ENCODE measurements around the gene SLC4A11. TPM values are rescaled to one million over a fixed set of nuclear protein-coding genes. Genes with fewer than 3 reads are reported as not detected.

SLC4A11 gene
- total and polyA plus RNA-seq, 10 of the 15 experiments (the other 5 are each of a cell fraction or from before 2014, with no cell fraction given) = 0.07 to 2.3 (median 1.1) TPM

- no peak for TF ChIP-seq RCOR1 (conservative IDR thresholded peaks at IDR 0.05; ENCODE audit: low read depth, low read length)
Observed at GRCh38 chr20:3251806-3252205, 12.8 kb upstream of the SLC4A11 start (continued).

GRCh38 chr20:3250091-3250504 lies 11.1 kb upstream of the SLC4A11 start:
- H3K9ac ChIP-seq (ENCODE audit: control insufficient read depth, insufficient read depth, low read length) = no peak overlapping the region
- in situ Hi-C loops (cut with MboI) = no loop called here
- H3K27me3 ChIP-seq (replicated peaks in 1 of 2; ENCODE audit: control insufficient read depth in 2 of 2, insufficient read depth in 2 of 2, low read length in 1 of 2) = peaks cover 4 to 9% of the 10 kb centered on the region in 2 experiments; a peak in 3 of 4 replicates
- ChIA-PET POLR2A (no interaction called here), SMC1A (ENCODE audit: uncharacterized antibody, unreplicated experiment) (no interaction called here), RAD21 (ENCODE audit: unreplicated experiment) (no interaction called here), CTCF (no interaction called here)
- H4K20me1 ChIP-seq (ENCODE audit: control insufficient read depth, insufficient read depth) = no peaks in the 10 kb centered on the region
- WGBS (ENCODE audit: insufficient coverage, insufficient replicate concordance, low lambda C conversion rate, missing lambda C conversion rate) = 51% methylated on average over 10 of the region's 10 CpGs
- H3K79me2 ChIP-seq (ENCODE audit: control insufficient read depth, insufficient read depth, low read length) = no peaks in the 10 kb centered on the region
- H3K4me2 ChIP-seq (ENCODE audit: control insufficient read depth, insufficient read depth) = no peak overlapping the region
- no TSS peak for BruUV-seq (replicated peaks)
- no peak overlapping the region for H2AFZ ChIP-seq (ENCODE audit: control insufficient read depth, low read depth, low read length)
- no peak for DNase-seq (ENCODE audit: low read depth, low spot score)
- ATAC-seq = 0 out of 3 replicates have a peak, but pooled peaks have one; percentile 27
- no peaks in the 10 kb centered on the region for H3K36me3 ChIP-seq (ENCODE audit: control insufficient read depth in 2 of 2, insufficient read depth in 2 of 2, low read length in 1 of 2)
- intact Hi-C loops (cut with micrococcal nuclease; ENCODE audit: unreplicated experiment) = no loop called here
- peak; percentile 37; the same call in 1 of the 2 replicates for TF ChIP-seq RAD21 (IDR thresholded peaks at IDR 0.05; ENCODE audit: insufficient read depth, low read depth, low read length)
- TF ChIP-seq IRF4 (IDR thresholded peaks at IDR 0.05; ENCODE audit: low read depth, low read length) = no peak
- TF ChIP-seq RFX5 (IDR thresholded peaks at IDR 0.05; ENCODE audit: low read depth, low read length) = no peak
- TF ChIP-seq CTCF (IDR thresholded peaks at IDR 0.05 in 2 of 3, conservative IDR thresholded peaks at IDR 0.05 in 1 of 3; ENCODE audit: control insufficient read depth in 2 of 3, extremely low read depth in 1 of 3, insufficient read depth in 1 of 3, low read depth in 3 of 3, low read length in 3 of 3) = peak in 2 of 3 experiments; percentile 6 to 24; a peak in 2 of 6 replicates
- FAIRE-seq = no peak
- no peak overlapping the region for H3K4me3 ChIP-seq
- H3K4me1 ChIP-seq (ENCODE audit: control insufficient read depth, insufficient read depth, low read length) = no peaks in the 10 kb centered on the region; the same call in none of the 2 replicates
- H3K9me3 ChIP-seq (replicated peaks; ENCODE audit: control insufficient read depth, insufficient read depth, low read length) = no peaks in the 10 kb centered on the region
- no peak overlapping the region for H3K27ac ChIP-seq (ENCODE audit: control insufficient read depth, insufficient read depth)

All from GM12878 (cell line).